Epithelial cell of proximal tubule (primary cell): ENCODE data around the gene RNF123. TPM values are rescaled to one million over a fixed set of nuclear protein-coding genes. Genes with fewer than 3 reads are reported as not detected.

ENCODE experiments used
- DNase-seq: peaks from one replicate; pipeline ENCODE4 v3.0.0-alpha.2; 2011; ENCODE audit warnings: low read depth
- H3K4me3 ChIP-seq: 2 replicates; pipeline ENCODE4 v1.5.1; 2011; ENCODE audit warnings: low read depth, mild to moderate bottlenecking, low read length
- total RNA-seq: library from RNA; depleted of rRNA; stranded (reverse); fragments of >200 nt; gene quantifications from 2 replicates; pipeline ENCODE4 v1.2.3, GENCODE V29; 2015
- TF ChIP-seq, protein P1 (sequence below): conservative IDR thresholded peaks from 2 replicates; pipeline ENCODE4 v1.5.1; 2012; ENCODE audit warnings: low read depth, mild to moderate bottlenecking, low read length

RNF123 gene
- total RNA-seq, 1 donor from 2014 or later = 18.0 TPM

DNA sequence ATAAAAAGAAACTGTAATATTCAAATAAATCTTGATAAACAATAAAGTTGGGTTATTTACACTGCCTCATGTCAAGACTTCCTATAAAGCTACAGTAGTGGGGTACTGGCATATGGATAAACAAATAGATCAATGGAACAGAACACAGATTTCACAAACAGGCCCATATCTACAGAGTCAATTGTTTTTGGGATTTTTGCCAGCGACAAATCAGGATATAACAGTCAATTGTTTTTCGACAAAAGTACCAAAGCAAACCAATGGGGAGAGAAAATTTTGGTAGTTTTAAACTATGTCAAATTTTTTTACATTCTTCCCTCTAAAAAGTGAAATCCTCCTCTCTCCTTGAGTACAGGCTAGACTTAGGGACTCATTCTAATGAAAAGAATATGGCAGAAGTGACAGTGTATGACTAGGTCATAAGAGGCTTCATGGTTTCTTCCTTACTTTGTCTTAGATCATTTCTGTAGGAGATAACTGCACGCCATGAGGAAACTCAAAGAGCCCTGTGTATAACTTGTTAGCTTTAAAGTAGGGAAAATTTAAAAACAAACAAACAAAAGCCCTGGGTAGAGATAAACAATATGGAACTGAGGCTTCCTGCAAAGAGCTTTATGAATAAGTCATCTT lies 80.0 kb downstream of the RNF123 start:
- H3K4me3 ChIP-seq = no peak overlapping the region
- no peak for DNase-seq
- TF ChIP-seq, protein P1, sequence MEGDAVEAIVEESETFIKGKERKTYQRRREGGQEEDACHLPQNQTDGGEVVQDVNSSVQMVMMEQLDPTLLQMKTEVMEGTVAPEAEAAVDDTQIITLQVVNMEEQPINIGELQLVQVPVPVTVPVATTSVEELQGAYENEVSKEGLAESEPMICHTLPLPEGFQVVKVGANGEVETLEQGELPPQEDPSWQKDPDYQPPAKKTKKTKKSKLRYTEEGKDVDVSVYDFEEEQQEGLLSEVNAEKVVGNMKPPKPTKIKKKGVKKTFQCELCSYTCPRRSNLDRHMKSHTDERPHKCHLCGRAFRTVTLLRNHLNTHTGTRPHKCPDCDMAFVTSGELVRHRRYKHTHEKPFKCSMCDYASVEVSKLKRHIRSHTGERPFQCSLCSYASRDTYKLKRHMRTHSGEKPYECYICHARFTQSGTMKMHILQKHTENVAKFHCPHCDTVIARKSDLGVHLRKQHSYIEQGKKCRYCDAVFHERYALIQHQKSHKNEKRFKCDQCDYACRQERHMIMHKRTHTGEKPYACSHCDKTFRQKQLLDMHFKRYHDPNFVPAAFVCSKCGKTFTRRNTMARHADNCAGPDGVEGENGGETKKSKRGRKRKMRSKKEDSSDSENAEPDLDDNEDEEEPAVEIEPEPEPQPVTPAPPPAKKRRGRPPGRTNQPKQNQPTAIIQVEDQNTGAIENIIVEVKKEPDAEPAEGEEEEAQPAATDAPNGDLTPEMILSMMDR = no peak

DNA sequence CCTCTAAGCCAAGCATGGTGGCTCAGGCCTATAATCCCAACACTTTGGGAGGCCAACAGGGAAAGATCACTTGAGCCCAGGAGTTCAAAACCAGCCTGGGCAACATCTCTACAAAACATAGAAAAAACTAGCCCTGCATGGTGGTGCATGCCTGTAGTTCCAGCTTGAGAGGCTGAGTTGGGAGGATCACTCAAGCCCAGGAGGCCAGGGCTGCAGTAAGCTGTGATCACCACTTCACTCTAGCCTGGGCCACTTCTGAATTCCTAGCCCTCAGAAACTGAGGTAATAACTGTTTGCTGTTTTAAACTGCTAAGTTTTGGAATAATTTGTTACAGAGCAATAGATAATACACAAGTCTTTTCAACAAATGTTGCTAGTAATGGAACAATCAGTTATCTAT lies 80.6 kb downstream of the RNF123 start:
- DNase-seq = no peak

More for the DNA sequence above, 80.6 kb downstream of the RNF123 start:
- TF ChIP-seq, protein P1 = no peak
- no peak overlapping the region for H3K4me3 ChIP-seq

Other genes starting within 250 kb of the RNF123 start
- gene DAG1, start 219.3 kb upstream of the RNF123 start, total RNA-seq = 43.6 and 77.2 TPM in 2 replicates
- gene BSN, start 135.1 kb upstream of the RNF123 start, total RNA-seq = under 0.01 and 0.46 TPM in 2 replicates
- 126 and 199 TPM in 2 replicates for gene APEH, start 15.2 kb upstream of the RNF123 start, total RNA-seq
- gene MST1, start 83 bp upstream of the RNF123 start, total RNA-seq = 4.3 and 5.5 TPM in 2 replicates
- gene AMIGO3, start 30.1 kb downstream of the RNF123 start, total RNA-seq = 0.07 and 0.86 TPM in 2 replicates
- 50.4 and 88.9 TPM in 2 replicates for gene GMPPB, start 34.4 kb downstream of the RNF123 start, total RNA-seq
- 27.5 and 30.7 TPM in 2 replicates for gene IP6K1, start 97.0 kb downstream of the RNF123 start, total RNA-seq
- gene CDHR4, start 110.3 kb downstream of the RNF123 start, total RNA-seq = not detected in 2 replicates
- gene INKA1, start 113.7 kb downstream of the RNF123 start, total RNA-seq = 2.5 TPM in 1 of 2 replicates, not detected in the other
- gene UBA7, start 124.4 kb downstream of the RNF123 start, total RNA-seq = 2.4 and 12.2 TPM in 2 replicates
- gene TRAIP, start 167.0 kb downstream of the RNF123 start, total RNA-seq = 17.1 and 18.9 TPM in 2 replicates
- gene CAMKV, start 180.3 kb downstream of the RNF123 start, total RNA-seq = not detected in 2 replicates
- gene MST1R, start 214.3 kb downstream of the RNF123 start, total RNA-seq = 5.3 and 5.6 TPM in 2 replicates
- 9.1 and 17.9 TPM in 2 replicates for gene MON1A, start 240.3 kb downstream of the RNF123 start, total RNA-seq